Measurements from ENCODE around the gene FSIP2.

DNA sequence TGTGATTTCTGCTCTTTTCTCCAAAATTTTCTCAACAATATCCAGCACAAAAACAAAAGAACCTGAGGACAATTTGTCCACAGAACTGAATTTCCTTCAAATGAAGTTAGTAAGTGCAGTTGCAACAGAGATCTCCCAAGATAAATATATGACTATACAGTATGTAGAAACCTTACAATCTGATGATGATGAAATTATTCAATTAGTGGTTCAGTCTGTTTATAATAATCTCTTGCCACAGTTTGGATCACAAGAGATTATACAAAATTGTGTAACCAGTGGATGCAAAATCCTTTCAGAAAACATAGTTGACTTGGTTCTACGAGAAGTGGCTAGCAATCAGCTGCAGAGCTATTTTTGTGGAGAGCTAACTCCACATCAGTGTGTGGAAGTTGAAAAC is 68.7 kb downstream of the FSIP2 start:
- TF ChIP-seq SUZ12 (IDR thresholded peaks at IDR 0.05; ENCODE audit: extremely low read depth, insufficient read depth, insufficient read length): no peak
- TF ChIP-seq YY1 (IDR thresholded peaks at IDR 0.05; ENCODE audit: insufficient read depth, insufficient read length): no peak
- TF ChIP-seq ZNF274 (IDR thresholded peaks at IDR 0.05; ENCODE audit: low read depth, low read length): no peak

Measured in NT2/D1 (cell line).